ENCODE data around the gene HNRNPK. TPM values are rescaled to one million over a fixed set of nuclear protein-coding genes. Genes with fewer than 3 reads are reported as not detected.

The HNRNPK gene
- total RNA-seq, 1 experiment from 2014 or later, result 485 TPM

DNA sequence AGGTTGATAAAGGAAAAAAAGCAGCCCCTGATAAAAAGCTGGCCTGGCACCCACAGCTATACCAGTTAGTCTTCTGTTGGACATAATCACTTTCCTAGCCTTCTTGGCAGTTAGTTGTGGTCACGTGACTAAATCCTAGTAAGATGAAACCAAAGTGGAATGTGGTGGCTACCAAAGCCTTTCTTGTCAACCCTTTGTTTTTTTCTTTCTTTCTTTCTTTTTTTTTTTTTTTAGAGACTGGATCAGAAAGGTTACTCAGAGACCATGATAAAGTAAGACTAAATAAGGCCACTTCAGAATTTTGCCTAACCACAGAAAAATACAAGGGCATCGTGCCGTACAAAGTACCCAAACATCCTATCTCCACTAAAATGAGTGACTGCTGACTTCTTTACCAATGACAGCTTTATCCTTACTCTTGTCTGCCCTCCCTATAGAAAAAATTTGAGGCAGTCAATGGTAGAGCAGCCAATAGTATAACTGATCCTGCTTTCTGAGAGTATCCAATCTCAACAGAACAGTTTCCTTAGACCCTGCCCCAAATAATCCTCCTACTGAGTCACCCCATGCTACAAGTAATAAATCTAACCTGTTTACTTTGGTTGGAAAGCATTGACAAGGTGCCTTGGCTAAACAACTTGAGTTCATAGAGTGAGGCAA lies 44.6 kb downstream of the HNRNPK start:
- H3K27me3 Mint-ChIP-seq (ENCODE audit: insufficient read depth, unreplicated experiment), result no peaks in the 10 kb centered on the region
- Histone ChIP-seq H3K4me1 (no peaks in the 10 kb centered on the region), H3K36me3 (ENCODE audit: control insufficient read depth, insufficient read depth, low read length) (no peaks in the 10 kb centered on the region), H3K27me3 (replicated peaks; ENCODE audit: control insufficient read depth, insufficient read depth, low read length) (no peaks in the 10 kb centered on the region), H3K9me3 (no peaks in the 10 kb centered on the region), H3K4me3 (ENCODE audit: low read depth, low read length) (no peak overlapping the region)
- H3K4me1 Mint-ChIP-seq (ENCODE audit: low read depth, unreplicated experiment), result no peaks in the 10 kb centered on the region
- DNase-seq, result no peak
- H3K4me3 Mint-ChIP-seq (ENCODE audit: unreplicated experiment), result no peak overlapping the region
- H3K9me3 Mint-ChIP-seq (ENCODE audit: unreplicated experiment), result no peaks in the 10 kb centered on the region
- H3K36me3 Mint-ChIP-seq (ENCODE audit: insufficient read depth, unreplicated experiment), result peaks cover 4% of the 10 kb centered on the region
- intact Hi-C loops (cut with micrococcal nuclease; ENCODE audit: unreplicated experiment), result no loop called here
- no peak overlapping the region for H3K27ac Mint-ChIP-seq (ENCODE audit: unreplicated experiment)
- TF ChIP-seq, protein P1, sequence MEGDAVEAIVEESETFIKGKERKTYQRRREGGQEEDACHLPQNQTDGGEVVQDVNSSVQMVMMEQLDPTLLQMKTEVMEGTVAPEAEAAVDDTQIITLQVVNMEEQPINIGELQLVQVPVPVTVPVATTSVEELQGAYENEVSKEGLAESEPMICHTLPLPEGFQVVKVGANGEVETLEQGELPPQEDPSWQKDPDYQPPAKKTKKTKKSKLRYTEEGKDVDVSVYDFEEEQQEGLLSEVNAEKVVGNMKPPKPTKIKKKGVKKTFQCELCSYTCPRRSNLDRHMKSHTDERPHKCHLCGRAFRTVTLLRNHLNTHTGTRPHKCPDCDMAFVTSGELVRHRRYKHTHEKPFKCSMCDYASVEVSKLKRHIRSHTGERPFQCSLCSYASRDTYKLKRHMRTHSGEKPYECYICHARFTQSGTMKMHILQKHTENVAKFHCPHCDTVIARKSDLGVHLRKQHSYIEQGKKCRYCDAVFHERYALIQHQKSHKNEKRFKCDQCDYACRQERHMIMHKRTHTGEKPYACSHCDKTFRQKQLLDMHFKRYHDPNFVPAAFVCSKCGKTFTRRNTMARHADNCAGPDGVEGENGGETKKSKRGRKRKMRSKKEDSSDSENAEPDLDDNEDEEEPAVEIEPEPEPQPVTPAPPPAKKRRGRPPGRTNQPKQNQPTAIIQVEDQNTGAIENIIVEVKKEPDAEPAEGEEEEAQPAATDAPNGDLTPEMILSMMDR (IDR thresholded peaks at IDR 0.05; ENCODE audit: insufficient read depth in 1 of 2, low read depth in 1 of 2, low read length in 1 of 2, severe bottlenecking in 1 of 2, unreplicated experiment in 1 of 2), result no peak
- ChIA-PET POLR2A (no interaction called here), CTCF (no interaction called here)
- no TSS peak for BruUV-seq (replicated peaks)

DNA sequence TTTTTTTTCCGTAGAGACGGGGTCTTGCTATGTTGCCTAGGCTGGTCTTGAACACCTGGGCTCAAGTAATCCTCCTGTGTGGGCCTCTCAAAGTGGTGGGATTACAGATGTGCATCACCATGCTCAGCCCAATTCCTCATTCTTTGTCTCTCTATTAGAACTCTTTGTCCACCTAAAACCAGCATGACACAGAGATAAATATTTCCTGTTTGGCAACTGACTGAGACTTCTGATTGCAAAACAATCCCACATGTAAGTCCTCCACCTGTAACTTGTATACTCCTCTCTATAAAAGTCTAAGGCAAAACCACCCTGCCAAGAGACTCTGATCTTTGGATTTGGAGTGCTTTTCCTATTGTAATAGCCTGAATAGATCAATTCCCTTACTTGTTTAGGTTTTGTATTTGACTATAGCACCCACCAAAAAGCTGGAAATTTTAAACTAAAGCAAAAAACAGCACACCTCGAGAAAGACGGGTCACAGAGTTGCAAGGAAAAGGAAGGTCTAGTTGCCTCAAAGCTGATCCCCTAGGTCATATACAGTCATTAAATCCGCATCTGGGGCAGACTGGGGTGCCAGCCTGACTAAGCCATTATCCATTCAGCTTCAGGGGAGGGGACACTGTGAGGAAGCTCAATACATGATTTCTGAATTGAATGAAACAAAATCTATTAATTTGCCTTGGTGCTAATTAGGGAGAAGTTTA lies 45.3 kb downstream of the HNRNPK start:
- BruUV-seq (replicated peaks), result no TSS peak
- Mint-ChIP-seq H3K4me3 (ENCODE audit: unreplicated experiment) (no peak overlapping the region), H3K36me3 (ENCODE audit: insufficient read depth, unreplicated experiment) (peaks cover 4% of the 10 kb centered on the region), H3K4me1 (ENCODE audit: low read depth, unreplicated experiment) (no peaks in the 10 kb centered on the region), H3K9me3 (ENCODE audit: unreplicated experiment) (no peaks in the 10 kb centered on the region), H3K27me3 (ENCODE audit: insufficient read depth, unreplicated experiment) (no peaks in the 10 kb centered on the region), H3K27ac (ENCODE audit: unreplicated experiment) (no peak overlapping the region)
- Histone ChIP-seq H3K4me1 (no peaks in the 10 kb centered on the region), H3K4me3 (ENCODE audit: low read depth, low read length) (no peak overlapping the region), H3K36me3 (ENCODE audit: control insufficient read depth, insufficient read depth, low read length) (no peaks in the 10 kb centered on the region), H3K9me3 (no peaks in the 10 kb centered on the region), H3K27me3 (replicated peaks; ENCODE audit: control insufficient read depth, insufficient read depth, low read length) (no peaks in the 10 kb centered on the region)
- intact Hi-C loops (cut with micrococcal nuclease; ENCODE audit: unreplicated experiment), result no loop called here
- DNase-seq, result no peak
- POLR2A ChIA-PET, result no interaction called here
- CTCF ChIA-PET, result no interaction called here
- TF ChIP-seq, protein P1 (IDR thresholded peaks at IDR 0.05; ENCODE audit: insufficient read depth in 1 of 2, low read depth in 1 of 2, low read length in 1 of 2, severe bottlenecking in 1 of 2, unreplicated experiment in 1 of 2), result no peak

GRCh38 chr9:83933790-83934189 lies 46.2 kb downstream of the HNRNPK start:
- Histone ChIP-seq H3K4me1 (no peaks in the 10 kb centered on the region), H3K36me3 (ENCODE audit: control insufficient read depth, insufficient read depth, low read length) (no peaks in the 10 kb centered on the region), H3K27me3 (replicated peaks; ENCODE audit: control insufficient read depth, insufficient read depth, low read length) (no peaks in the 10 kb centered on the region), H3K4me3 (ENCODE audit: low read depth, low read length) (no peak overlapping the region), H3K9me3 (no peaks in the 10 kb centered on the region)
- no TSS peak for BruUV-seq (replicated peaks)
- no peaks in the 10 kb centered on the region for H3K9me3 Mint-ChIP-seq (ENCODE audit: unreplicated experiment)
- POLR2A ChIA-PET, result no interaction called here
- H3K27ac Mint-ChIP-seq (ENCODE audit: unreplicated experiment), result no peak overlapping the region
- peak in 1 of 2 experiments; percentile 14 for DNase-seq
- intact Hi-C loops (cut with micrococcal nuclease; ENCODE audit: unreplicated experiment), result no loop called here
- H3K4me3 Mint-ChIP-seq (ENCODE audit: unreplicated experiment), result no peak overlapping the region
- CTCF ChIA-PET, result no interaction called here
- TF ChIP-seq, protein P1 (IDR thresholded peaks at IDR 0.05; ENCODE audit: insufficient read depth in 1 of 2, low read depth in 1 of 2, low read length in 1 of 2, severe bottlenecking in 1 of 2, unreplicated experiment in 1 of 2), result no peak
- H3K36me3 Mint-ChIP-seq (ENCODE audit: insufficient read depth, unreplicated experiment), result peaks cover 4% of the 10 kb centered on the region
- no peaks in the 10 kb centered on the region for H3K27me3 Mint-ChIP-seq (ENCODE audit: insufficient read depth, unreplicated experiment)
- H3K4me1 Mint-ChIP-seq (ENCODE audit: low read depth, unreplicated experiment), result no peaks in the 10 kb centered on the region

All from Caco-2 (cell line).